SIG-M5 treated with dmso at 0.1 percent for 504 hours (cell line): ENCODE data around the gene LMF1.
"Not testable (repeated sequence)": the region's sequence is repeated elsewhere in the genome, so short reads cannot be mapped to it uniquely, and the experiment has no call there.

Experiments used
- DNase-seq: peaks from one replicate; lab custom pipeline; 2025; ENCODE audit not compliant: unreplicated experiment; lab: John Stamatoyannopoulos, UW

The LMF1 gene

GRCh38 chr16:951660-952301 lies 19.0 kb downstream of the LMF1 start:
- DNase-seq, result no peak

GRCh38 chr16:950733-951573 lies 19.8 kb downstream of the LMF1 start:
- not testable (repeated sequence) for DNase-seq

GRCh38 chr16:948767-949166 lies 22.0 kb downstream of the LMF1 start:
- not testable (repeated sequence) for DNase-seq

GRCh38 chr16:947922-948303 lies 22.9 kb downstream of the LMF1 start:
- not testable (repeated sequence) for DNase-seq

GRCh38 chr16:947255-947921 lies 23.4 kb downstream of the LMF1 start:
- DNase-seq, result no peak

GRCh38 chr16:946048-946395 lies 24.8 kb downstream of the LMF1 start:
- DNase-seq, result no peak

GRCh38 chr16:945271-946047 lies 25.3 kb downstream of the LMF1 start:
- no peak for DNase-seq

GRCh38 chr16:943971-944370 lies 26.8 kb downstream of the LMF1 start:
- no peak for DNase-seq

- DNase-seq, result no peak
Measured at GRCh38 chr16:942436-943060, 28.2 kb downstream of the LMF1 start.

GRCh38 chr16:939941-940340 lies 30.8 kb downstream of the LMF1 start:
- no peak for DNase-seq

GRCh38 chr16:939311-939710 lies 31.5 kb downstream of the LMF1 start:
- DNase-seq, result no peak

- DNase-seq, result no peak
Measured at GRCh38 chr16:938752-939151, 32.0 kb downstream of the LMF1 start.

- no peak for DNase-seq
Measured at GRCh38 chr16:938136-938535, 32.6 kb downstream of the LMF1 start.

- DNase-seq, result no peak
Measured at GRCh38 chr16:937723-938122, 33.1 kb downstream of the LMF1 start.

GRCh38 chr16:937311-937710 lies 33.5 kb downstream of the LMF1 start:
- no peak for DNase-seq

GRCh38 chr16:935684-936083 lies 35.1 kb downstream of the LMF1 start:
- DNase-seq, result no peak

- no peak for DNase-seq
Measured at GRCh38 chr16:934178-934577, 36.6 kb downstream of the LMF1 start.

- no peak for DNase-seq
Measured at GRCh38 chr16:933581-933980, 37.2 kb downstream of the LMF1 start.

GRCh38 chr16:932831-933330 lies 37.9 kb downstream of the LMF1 start:
- DNase-seq, result no peak

- DNase-seq, result no peak
Measured at GRCh38 chr16:931626-932500, 38.9 kb downstream of the LMF1 start.
